ENCODE results near the gene NAMPT.
A peak's percentile ranks its signal among the peaks of the same experiment; 100 is the strongest.

DNA sequence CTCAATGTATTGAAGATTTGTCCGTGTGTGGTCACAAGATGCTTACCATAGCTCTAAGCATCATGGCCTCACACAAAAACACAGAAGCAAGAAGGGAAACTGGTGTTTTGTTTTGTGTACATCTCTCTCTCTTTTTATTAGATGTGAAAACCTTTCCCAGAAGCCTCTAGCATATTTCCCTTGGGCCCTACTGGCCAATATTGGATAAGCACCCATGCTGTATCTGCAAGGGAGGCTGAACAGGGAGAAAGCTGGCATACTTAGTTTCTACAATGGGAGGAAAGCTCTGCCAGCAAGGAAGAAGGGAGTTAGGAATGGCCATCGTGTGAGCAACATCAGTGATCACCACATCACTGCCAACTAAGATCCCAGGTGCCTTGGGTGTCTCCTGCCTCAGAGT, 9.6 kb upstream of the NAMPT start:
- TF ChIP-seq, protein P1, sequence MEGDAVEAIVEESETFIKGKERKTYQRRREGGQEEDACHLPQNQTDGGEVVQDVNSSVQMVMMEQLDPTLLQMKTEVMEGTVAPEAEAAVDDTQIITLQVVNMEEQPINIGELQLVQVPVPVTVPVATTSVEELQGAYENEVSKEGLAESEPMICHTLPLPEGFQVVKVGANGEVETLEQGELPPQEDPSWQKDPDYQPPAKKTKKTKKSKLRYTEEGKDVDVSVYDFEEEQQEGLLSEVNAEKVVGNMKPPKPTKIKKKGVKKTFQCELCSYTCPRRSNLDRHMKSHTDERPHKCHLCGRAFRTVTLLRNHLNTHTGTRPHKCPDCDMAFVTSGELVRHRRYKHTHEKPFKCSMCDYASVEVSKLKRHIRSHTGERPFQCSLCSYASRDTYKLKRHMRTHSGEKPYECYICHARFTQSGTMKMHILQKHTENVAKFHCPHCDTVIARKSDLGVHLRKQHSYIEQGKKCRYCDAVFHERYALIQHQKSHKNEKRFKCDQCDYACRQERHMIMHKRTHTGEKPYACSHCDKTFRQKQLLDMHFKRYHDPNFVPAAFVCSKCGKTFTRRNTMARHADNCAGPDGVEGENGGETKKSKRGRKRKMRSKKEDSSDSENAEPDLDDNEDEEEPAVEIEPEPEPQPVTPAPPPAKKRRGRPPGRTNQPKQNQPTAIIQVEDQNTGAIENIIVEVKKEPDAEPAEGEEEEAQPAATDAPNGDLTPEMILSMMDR (IDR thresholded peaks at IDR 0.05), result 0 out of 2 replicates have a peak, but pooled peaks have one; percentile 17
- TF ChIP-seq POLR2AphosphoS5 (IDR thresholded peaks at IDR 0.05; ENCODE audit: low read depth, low read length), result no peak
- TF ChIP-seq, protein P2, sequence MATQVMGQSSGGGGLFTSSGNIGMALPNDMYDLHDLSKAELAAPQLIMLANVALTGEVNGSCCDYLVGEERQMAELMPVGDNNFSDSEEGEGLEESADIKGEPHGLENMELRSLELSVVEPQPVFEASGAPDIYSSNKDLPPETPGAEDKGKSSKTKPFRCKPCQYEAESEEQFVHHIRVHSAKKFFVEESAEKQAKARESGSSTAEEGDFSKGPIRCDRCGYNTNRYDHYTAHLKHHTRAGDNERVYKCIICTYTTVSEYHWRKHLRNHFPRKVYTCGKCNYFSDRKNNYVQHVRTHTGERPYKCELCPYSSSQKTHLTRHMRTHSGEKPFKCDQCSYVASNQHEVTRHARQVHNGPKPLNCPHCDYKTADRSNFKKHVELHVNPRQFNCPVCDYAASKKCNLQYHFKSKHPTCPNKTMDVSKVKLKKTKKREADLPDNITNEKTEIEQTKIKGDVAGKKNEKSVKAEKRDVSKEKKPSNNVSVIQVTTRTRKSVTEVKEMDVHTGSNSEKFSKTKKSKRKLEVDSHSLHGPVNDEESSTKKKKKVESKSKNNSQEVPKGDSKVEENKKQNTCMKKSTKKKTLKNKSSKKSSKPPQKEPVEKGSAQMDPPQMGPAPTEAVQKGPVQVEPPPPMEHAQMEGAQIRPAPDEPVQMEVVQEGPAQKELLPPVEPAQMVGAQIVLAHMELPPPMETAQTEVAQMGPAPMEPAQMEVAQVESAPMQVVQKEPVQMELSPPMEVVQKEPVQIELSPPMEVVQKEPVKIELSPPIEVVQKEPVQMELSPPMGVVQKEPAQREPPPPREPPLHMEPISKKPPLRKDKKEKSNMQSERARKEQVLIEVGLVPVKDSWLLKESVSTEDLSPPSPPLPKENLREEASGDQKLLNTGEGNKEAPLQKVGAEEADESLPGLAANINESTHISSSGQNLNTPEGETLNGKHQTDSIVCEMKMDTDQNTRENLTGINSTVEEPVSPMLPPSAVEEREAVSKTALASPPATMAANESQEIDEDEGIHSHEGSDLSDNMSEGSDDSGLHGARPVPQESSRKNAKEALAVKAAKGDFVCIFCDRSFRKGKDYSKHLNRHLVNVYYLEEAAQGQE (IDR thresholded peaks at IDR 0.05; ENCODE audit: insufficient read depth in 1 of 2, low read depth in 2 of 2, low read length in 1 of 2), result no peak
